ENCODE results near the gene IFNL2.

Gene IFNL2

GRCh38 chr19:39318071-39318470 lies 49.9 kb downstream of the IFNL2 start:
- TF ChIP-seq, protein P1, sequence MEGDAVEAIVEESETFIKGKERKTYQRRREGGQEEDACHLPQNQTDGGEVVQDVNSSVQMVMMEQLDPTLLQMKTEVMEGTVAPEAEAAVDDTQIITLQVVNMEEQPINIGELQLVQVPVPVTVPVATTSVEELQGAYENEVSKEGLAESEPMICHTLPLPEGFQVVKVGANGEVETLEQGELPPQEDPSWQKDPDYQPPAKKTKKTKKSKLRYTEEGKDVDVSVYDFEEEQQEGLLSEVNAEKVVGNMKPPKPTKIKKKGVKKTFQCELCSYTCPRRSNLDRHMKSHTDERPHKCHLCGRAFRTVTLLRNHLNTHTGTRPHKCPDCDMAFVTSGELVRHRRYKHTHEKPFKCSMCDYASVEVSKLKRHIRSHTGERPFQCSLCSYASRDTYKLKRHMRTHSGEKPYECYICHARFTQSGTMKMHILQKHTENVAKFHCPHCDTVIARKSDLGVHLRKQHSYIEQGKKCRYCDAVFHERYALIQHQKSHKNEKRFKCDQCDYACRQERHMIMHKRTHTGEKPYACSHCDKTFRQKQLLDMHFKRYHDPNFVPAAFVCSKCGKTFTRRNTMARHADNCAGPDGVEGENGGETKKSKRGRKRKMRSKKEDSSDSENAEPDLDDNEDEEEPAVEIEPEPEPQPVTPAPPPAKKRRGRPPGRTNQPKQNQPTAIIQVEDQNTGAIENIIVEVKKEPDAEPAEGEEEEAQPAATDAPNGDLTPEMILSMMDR (IDR thresholded peaks at IDR 0.05; ENCODE audit: low read depth, low read length) = no peak

DNA sequence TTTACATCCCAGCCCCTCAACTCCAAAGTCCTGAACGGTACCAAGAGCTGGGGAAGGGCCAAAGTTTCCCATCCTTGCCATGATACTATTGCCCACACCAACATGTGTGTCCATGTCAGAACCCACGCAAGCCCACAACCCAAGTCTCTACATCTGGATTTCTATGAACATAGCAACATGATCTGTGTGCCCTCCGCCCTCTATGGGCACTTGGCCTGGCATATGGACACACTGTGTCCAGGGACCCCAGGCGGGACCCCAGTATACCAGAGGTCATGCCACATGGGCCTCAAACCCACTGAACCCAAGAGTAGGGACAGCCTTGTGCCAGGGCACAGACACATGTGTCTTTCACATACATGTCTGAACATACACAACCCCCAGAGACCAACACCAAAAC lies 50.5 kb downstream of the IFNL2 start:
- DNase-seq = no peak
- Histone ChIP-seq H3K4me3 (ENCODE audit: low read depth, low read length) (peak overlapping the region; percentile 87), H3K27ac (peak overlapping the region; percentile 94), H3K36me3 (peaks cover 57% of the 10 kb centered on the region), H3K27me3 (ENCODE audit: insufficient read depth, low read depth, severe bottlenecking) (no peaks in the 10 kb centered on the region), H3K9me3 (ENCODE audit: severe bottlenecking) (no peaks in the 10 kb centered on the region)
- TF ChIP-seq, protein P1 (IDR thresholded peaks at IDR 0.05; ENCODE audit: low read depth, low read length) = no peak

More at GRCh38 chr19:39318071-39318470, 49.9 kb downstream of the IFNL2 start:
- no peaks in the 10 kb centered on the region for H3K27me3 ChIP-seq (ENCODE audit: insufficient read depth, low read depth, severe bottlenecking)
- peaks cover 63% of the 10 kb centered on the region for H3K36me3 ChIP-seq
- no peaks in the 10 kb centered on the region for H3K9me3 ChIP-seq (ENCODE audit: severe bottlenecking)
- H3K4me3 ChIP-seq (ENCODE audit: low read depth, low read length) = no peak overlapping the region
- H3K27ac ChIP-seq = peak overlapping the region; percentile 94
- no peak for DNase-seq

DNA sequence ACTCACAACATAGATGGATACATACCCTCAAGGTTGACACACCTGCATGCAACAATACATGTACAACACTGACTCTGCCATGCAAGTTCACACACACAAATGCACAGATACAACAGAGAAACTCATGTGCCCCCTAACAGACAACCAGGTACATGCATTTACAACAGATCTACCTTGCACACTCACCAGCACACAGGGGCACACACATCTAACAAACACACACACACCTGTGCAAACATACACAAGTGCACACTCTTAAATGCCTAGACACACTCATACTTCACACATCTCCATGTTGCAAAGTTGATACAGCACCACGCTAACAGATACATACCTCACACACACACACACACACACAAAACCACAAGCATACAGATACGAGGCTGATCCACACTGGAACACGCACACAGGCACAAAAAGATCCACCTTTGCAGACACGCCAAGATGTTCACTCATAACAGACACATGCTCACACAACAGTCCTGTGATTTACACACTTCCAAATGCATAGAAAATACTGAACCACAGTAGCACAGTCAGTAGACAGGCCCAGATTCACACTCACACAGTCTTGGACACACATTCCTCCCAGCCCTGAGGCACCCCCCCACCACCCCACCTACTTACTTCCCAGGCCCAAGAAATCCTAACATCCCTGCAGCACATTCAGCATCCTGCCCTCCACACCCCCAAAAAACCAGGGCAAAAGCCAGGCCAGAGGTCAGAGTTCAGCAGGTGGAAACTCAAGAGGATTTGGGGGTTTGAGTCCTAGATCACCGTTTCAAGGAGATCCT lies 51.1 kb downstream of the IFNL2 start:
- H3K27me3 ChIP-seq (ENCODE audit: insufficient read depth, low read depth, severe bottlenecking) = no peaks in the 10 kb centered on the region
- TF ChIP-seq, protein P1 (IDR thresholded peaks at IDR 0.05; ENCODE audit: low read depth, low read length) = no peak

More for the DNA sequence above, 51.1 kb downstream of the IFNL2 start:
- no peak for DNase-seq
- Histone ChIP-seq H3K36me3 (peaks cover 51% of the 10 kb centered on the region), H3K27ac (peak overlapping the region; percentile 94), H3K9me3 (ENCODE audit: severe bottlenecking) (no peaks in the 10 kb centered on the region), H3K4me3 (ENCODE audit: low read depth, low read length) (peak overlapping the region; percentile 87)

Data from WERI-Rb-1 (cell line).